HG02973 (cell line): ENCODE results near the gene CTSC.
"Not testable (repeated sequence)": the region's sequence is repeated elsewhere in the genome, so short reads cannot be mapped to it uniquely, and the experiment has no call there.

Experiments used
- ATAC-seq: cut with Tn5 transposase; IDR thresholded peaks from one replicate; pipeline ENCODE4 v1.9.1; 2021; ENCODE audit warnings: moderate library complexity; ENCODE audit not compliant: unreplicated experiment

CTSC gene

DNA sequence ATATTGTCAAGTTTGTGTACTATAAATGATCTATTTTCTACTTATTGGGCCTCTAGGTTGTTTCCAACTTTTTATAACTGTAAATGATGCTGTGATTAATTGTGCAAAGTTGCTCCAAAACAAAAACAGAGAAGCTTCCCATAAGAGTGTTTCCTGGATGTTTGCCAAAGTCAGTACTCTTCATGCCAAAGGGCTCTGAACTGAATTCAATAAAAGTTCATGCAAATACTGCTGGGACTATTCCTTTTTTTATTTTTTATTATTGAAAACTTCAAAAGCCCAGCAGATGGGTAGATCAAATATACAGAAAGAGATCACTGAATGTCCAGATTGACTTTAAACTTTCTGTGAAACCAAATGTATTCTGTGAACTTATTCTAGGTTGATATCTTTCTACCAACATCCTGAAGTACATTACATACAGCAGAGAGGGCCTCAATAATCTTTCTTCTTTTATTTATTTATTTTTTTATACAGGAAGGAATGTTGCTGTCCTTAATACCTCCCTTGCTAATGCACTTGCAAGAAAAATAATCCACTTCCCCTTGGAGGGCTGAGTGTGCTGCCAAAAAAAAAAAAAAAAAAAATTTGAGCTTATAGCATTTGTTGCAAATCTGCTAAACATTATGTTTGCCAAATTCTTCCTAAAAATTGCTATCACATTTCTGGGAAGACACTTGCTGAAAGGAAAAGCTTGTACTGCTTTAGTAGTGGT lies 53.0 kb downstream of the CTSC start:
- no peak for ATAC-seq

DNA sequence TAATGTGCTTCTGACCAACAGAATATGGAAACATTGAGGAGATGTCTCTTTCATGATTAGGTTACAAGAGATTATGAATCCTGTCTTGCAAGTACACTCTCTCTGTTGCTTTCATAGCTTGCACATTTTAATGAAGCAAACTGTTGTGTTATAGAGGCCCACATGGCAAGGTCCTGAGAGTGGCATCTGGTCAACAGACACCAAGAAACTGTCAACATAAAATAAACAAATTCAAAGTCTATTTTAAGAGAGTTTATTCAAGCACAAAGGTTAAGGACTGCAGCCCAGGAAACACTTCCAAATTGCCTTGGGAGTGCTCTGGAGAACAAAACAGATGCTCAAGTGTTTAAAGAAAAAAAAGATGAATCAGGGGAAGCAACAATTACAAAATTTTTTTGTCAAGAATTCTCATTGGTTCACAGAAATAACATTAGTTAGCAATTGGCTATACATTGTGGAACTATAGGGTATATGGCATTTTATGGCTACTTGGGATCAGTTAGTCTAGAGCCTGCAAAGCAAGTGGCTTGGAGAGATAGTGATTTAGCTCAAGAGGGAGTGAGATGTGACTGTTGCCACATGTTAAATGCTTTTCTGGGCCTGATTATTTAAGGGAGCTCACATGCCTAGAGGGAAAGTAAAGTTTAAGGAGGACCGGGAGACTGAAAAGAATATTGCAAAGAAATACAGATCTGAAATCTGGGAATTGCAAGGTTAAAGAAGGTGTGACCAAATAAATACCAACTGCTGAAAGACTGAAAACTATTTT lies 54.6 kb downstream of the CTSC start:
- no peak for ATAC-seq

DNA sequence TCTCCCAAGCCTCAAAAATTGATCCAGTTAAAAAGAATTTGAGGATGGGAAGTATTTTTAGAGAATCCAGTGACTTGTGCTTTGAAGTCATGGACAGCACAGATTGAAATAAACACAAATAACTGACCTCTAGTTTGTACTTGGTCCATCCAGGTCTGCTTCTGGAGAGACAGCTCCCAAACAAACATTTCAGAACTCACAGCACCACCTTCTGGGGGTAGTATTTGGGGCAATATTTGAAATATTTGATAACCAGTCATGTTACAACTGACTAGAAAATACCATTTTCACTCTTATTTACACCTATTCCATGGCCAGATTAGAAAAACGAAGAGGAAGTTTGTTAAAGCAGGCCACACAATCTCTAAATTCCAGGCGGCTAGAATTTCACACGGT lies 56.2 kb downstream of the CTSC start:
- no peak for ATAC-seq

DNA sequence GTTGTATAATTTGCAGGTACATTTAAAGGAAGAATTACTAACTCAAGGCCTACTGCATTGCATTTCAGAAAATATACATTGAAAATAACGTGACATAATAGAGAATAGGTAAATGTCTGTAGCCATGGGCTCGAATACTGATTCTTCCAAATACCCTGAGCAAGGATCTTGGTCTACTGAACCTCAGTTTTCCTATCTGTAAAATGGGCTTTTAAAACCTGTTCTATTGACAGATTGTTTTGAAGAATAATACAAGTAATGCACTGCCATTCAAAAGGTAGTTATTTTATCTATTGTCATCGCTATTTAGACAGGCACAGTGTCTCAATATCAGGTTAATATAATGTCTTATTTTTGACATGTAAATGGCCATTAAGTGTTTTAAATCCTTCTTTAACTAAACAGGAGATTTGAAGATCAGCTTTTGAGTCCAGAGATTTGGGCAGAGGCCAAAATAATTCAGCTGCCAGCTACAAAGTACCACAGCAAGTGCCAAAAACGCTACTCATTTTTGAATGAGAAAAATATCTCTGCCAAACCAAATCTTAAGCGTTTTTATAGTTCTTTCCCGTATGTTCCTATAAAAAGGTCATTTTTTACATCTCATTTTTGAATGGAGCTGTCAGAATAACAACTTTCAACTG lies 56.7 kb downstream of the CTSC start:
- no peak for ATAC-seq

DNA sequence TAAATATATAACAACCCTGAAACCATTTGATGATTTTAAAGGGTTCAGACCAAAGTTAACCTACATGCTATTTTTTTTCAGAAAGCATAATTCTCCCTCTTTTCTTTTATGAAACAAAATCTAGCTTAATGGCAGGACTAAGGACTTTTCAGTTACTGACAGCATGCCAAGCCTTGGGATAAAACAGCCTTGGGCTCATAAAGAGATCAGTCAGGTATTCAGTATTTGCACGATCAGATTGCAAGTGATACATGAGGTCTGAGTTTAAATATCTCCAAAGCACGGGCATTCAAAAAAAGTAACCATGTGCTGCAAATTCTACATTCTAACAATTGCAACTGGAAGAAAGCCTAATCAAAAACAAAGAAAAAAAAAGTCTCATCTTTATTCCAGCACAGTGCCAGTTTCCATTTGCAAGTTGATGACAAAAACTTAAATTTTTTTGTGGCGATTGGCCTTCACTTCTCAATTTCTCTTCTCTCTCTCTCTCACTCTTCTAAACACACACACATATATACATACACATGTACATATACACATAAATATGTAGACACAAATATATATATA lies 60.1 kb downstream of the CTSC start:
- ATAC-seq: no peak

DNA sequence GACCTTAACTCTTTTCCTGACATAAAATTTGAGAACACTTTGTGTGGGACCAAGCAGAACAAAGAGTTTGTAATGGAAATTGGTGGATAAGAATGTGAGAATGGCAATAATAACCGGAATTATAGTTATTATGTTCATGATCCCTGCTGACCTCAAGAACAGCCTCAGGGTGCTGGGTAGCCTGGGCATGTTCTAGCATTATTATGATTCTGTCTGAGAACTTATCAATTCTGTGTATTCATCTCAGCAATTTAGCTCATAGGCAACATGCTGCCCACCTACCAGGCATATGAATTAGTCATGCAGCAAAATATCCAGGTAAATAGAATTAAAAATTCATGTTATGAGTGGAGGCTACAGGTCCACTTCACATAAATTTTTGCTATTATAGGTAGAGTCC lies 61.9 kb downstream of the CTSC start:
- ATAC-seq: no peak

DNA sequence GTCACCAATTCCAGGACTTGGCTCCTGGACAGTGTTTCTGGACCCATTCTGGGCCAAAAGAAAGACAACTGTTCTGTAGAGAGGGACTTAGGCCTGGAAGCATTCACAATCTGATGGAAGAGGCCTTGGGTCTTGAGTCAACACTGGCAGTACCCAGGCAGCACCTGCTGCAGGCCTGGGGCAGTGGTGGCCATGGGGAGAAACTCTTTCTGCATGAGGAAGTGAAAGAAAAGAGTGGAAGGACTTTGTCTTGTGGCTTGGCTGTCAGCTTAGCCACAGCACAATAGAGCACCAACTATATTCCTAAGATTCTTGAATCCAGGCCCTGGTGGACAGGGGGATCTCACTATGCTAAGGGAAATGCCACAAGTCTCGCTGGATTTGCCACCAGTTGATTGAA lies 70.6 kb downstream of the CTSC start:
- ATAC-seq: no peak

DNA sequence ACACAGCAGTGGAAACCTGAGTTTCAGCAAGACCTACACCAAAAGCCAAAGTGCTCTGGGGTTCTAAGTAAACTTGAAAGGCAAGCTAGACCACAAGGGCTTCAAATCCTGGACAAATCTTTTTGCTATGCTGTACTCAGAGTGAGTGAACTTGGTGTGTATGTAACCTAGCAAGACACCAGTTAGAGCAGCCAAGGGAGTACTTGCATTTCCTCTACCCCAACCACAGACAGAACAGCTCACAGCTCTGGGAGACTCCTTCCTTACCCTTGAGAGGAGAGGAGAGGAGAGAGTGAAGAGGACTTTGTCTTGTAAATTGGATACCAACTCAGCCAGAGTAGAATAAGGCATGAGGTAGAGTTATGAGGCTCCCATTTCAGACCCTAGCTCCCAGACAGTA lies 71.4 kb downstream of the CTSC start:
- no peak for ATAC-seq

DNA sequence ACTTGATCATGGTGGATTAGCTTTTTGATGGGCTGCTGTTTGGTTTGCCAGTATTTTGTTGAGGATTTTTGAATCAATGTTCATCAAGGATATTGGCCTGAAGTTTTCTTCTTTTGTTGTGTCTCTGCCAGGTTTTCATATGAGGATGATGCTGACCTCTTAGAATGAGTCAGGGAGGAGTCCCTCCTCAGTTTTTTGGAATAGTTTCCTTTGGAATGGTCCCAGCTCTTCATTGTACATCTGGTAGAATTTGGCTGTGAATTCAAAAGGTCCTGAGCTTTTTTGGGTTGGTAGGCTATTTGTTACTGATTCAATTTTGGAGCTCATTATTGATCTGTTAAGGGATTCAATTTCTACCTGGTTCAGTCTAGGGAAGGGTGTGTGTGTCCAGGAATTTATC lies 78.1 kb downstream of the CTSC start:
- no peak for ATAC-seq

DNA sequence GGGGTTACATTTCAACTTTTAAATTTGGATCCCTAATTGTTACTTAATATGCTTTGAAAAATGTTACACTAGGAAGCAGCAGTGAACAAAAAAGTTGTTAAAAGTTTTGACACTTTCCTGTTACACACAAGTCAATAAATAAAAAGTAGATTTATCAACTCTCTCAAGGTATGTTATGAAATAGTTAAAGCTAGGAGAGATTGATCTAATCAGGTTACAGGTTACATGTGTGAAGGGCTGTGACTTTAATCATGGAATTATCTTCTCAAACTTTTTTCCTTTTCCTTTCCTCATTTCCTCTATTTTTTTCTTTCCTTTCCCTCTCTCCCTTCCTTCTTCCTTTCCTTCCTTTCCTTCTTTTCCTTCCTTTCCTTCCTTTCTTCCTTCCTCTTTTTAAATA lies 85.3 kb downstream of the CTSC start:
- no peak for ATAC-seq

DNA sequence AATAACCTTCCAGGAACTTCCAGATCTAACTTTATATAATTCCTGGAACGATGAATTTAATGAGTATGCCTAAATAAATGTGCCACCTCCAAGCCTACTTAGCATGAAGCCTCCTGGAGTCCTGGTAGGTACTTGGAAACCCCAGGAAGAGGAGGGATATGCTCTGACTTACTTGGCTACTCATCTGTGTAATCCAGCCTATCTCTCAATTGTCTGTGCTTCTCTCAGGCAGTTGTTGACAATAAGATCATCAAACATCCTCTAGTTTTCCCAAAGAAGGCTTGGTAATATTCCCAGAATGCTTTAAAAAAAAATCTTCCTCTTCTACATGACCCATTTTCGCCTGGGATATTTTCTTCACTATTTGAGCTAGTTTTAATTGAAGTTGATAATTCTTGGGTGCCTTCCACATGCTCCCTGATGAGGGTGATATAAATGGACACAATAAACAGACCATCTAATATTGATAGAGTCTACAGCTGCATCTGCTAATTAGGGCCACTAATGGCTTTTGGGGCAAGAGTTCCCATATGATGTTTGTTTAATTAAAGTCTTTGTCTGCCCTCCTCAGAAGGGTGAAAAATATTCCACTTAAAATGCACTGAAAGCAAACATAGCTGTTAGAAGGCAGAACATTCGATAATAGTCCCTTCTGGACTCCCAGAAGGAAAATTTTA lies 86.8 kb downstream of the CTSC start:
- no peak for ATAC-seq

DNA sequence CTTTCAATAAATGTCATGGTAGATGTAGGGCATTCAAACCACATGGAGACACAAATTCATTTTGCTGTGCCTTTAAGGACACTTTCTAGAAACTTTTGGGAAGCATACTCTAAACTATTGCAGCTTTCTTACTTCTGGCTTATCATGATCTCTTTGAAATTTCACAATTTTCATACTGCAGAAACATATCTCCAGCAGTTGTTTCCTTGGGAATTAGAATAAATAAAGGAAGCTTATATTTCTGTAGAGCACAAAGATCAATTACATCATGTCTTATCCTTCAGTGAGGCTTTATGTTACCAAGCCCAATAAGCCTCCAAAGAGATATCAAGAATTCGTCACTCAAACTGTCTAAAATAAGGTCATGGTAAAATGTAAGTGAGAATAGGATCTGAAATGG lies 87.8 kb downstream of the CTSC start:
- ATAC-seq: no peak

DNA sequence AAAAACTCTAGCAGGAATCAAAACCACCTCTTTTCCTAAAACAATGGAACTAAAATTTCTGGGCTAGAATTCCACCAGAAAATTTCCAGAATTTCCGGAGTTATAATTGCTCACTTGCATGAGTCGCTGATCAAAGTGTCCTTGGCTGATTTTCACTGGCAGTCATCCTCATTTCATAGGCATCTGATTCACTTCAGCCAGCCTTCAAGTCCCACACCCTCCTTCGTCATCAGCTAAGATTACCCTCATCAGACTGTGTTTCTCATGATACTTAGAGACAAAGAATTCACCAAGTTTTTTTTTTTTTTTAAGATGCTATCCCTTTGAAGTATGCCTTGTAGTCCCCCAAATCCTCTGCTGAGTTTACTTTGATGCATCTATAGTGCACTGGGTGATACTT lies 90.8 kb downstream of the CTSC start:
- ATAC-seq: no peak

DNA sequence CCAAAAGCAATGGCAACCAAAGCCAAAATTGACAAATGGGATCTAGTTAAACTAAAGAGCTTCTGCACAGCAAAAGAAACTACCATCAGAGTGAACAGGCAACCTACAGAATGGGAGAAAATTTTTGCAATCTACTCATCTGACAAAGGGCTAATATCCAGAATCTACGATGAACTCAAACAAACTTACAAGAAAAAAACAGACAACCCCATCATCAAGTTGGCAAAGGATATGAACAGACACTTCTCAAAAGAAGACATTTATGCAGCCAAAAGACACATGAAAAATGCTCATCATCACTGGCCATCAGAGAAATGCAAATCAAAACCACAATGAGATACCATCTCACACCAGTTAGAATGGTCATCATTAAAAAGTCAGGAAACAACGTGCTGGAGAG lies 92.0 kb downstream of the CTSC start:
- not testable (repeated sequence) for ATAC-seq
